Inflammatory macrophage treated with lipopolysaccharide for 1 hour (primary cell): ENCODE measurements around the gene MYO18A.
"Not testable (repeated sequence)": the region's sequence is repeated elsewhere in the genome, so short reads cannot be mapped to it uniquely, and the experiment has no call there.

ENCODE experiments used
- DNase-seq, 2 donors: peaks; one replicate each; pipeline ENCODE4 v3.0.0-alpha.2; 2020 to 2022

The MYO18A gene

GRCh38 chr17:29147228-29147627 is 33.0 kb downstream of the MYO18A start:
- DNase-seq: not testable (repeated sequence)

- no peak for DNase-seq
Measured at GRCh38 chr17:29146369-29146972, 33.7 kb downstream of the MYO18A start.

GRCh38 chr17:29145289-29146073 is 34.7 kb downstream of the MYO18A start:
- peak; percentile 70 to 72 for DNase-seq

GRCh38 chr17:29143894-29144293 is 36.3 kb downstream of the MYO18A start:
- DNase-seq: peak; percentile 48 to 65

- no peak for DNase-seq
Measured at GRCh38 chr17:29141514-29141876, 38.7 kb downstream of the MYO18A start.

GRCh38 chr17:29140631-29141513 is 39.3 kb downstream of the MYO18A start:
- DNase-seq: peak; percentile 52

- DNase-seq: peak; percentile 88 to 95
Measured at GRCh38 chr17:29140051-29140621, 40.1 kb downstream of the MYO18A start.

GRCh38 chr17:29138971-29139691 is 41.1 kb downstream of the MYO18A start:
- DNase-seq: peak; percentile 53 to 68

GRCh38 chr17:29138184-29138955 is 41.8 kb downstream of the MYO18A start:
- no peak for DNase-seq

GRCh38 chr17:29136998-29137730 is 43.0 kb downstream of the MYO18A start:
- no peak for DNase-seq

GRCh38 chr17:29135464-29135863 is 44.7 kb downstream of the MYO18A start:
- no peak for DNase-seq

- peak in 1 of 2 donors; percentile 21 for DNase-seq
Measured at GRCh38 chr17:29133121-29133713, 47.0 kb downstream of the MYO18A start.

GRCh38 chr17:29131814-29132682 is 48.1 kb downstream of the MYO18A start:
- no peak for DNase-seq

- no peak for DNase-seq
Measured at GRCh38 chr17:29129731-29130130, 50.5 kb downstream of the MYO18A start.

- DNase-seq: no peak
Measured at GRCh38 chr17:29127840-29128239, 52.4 kb downstream of the MYO18A start.

GRCh38 chr17:29126268-29126930 is 53.8 kb downstream of the MYO18A start:
- DNase-seq: peak; percentile 57 to 67

GRCh38 chr17:29125651-29126050 is 54.5 kb downstream of the MYO18A start:
- DNase-seq: no peak

GRCh38 chr17:29124925-29125273 is 55.3 kb downstream of the MYO18A start:
- DNase-seq: no peak
